H9 (cell line): Measurements from ENCODE around the gene CNTF. TPM values are rescaled to one million over a fixed set of nuclear protein-coding genes. Genes with fewer than 3 reads are reported as not detected.

Experiments used
- DNase-seq: peaks from one replicate; pipeline ENCODE4 v3.0.0-alpha.2; 2017
- H2AFZ ChIP-seq: one replicate; pipeline ENCODE4 v1.6.1; 2013; ENCODE audit warnings: mild to moderate bottlenecking, low read length, control low read depth, moderate library complexity
- H2AK5ac ChIP-seq: 2 replicates; pipeline ENCODE4 v1.6.1; 2013; ENCODE audit warnings: low read length, control low read depth, mixed read lengths; ENCODE audit not compliant: insufficient read length
- H2BK120ac ChIP-seq: one replicate; pipeline ENCODE4 v1.6.1; 2013; ENCODE audit warnings: low read depth, mild to moderate bottlenecking, low read length, control low read depth, inconsistent platforms; ENCODE audit not compliant: poor library complexity, severe bottlenecking
- H2BK12ac ChIP-seq: 2 replicates; pipeline ENCODE4 v1.6.1; 2013; ENCODE audit warnings: low read length, control low read depth, mixed read lengths, low read depth; ENCODE audit not compliant: insufficient read length
- H2BK15ac ChIP-seq: 2 replicates; pipeline ENCODE4 v1.6.1; 2013; ENCODE audit warnings: low read depth, low read length, control low read depth
- H2BK20ac ChIP-seq: one replicate; pipeline ENCODE4 v1.6.1; 2013; ENCODE audit warnings: low read depth, mild to moderate bottlenecking, low read length, control low read depth, inconsistent platforms; ENCODE audit not compliant: poor library complexity, severe bottlenecking
- H2BK5ac ChIP-seq: 2 replicates; pipeline ENCODE4 v1.6.1; 2013; ENCODE audit warnings: low read length, control low read depth, mixed read lengths; ENCODE audit not compliant: insufficient read length
- H3K14ac ChIP-seq: 2 replicates; pipeline ENCODE4 v1.6.1; 2013; ENCODE audit warnings: low read length, control low read depth; ENCODE audit not compliant: insufficient read depth
- H3K18ac ChIP-seq: 2 replicates; pipeline ENCODE4 v1.6.1; 2013; ENCODE audit warnings: low read depth, mild to moderate bottlenecking, mixed read lengths, low read length, control low read depth; ENCODE audit not compliant: insufficient read length
- H3K23ac ChIP-seq: 2 replicates; pipeline ENCODE4 v1.6.1; 2013; ENCODE audit warnings: low read length, control low read depth, mixed read lengths, low read depth; ENCODE audit not compliant: insufficient read length
- H3K23me2 ChIP-seq: 2 replicates; pipeline ENCODE4 v1.6.1; 2013; ENCODE audit warnings: low read depth, mild to moderate bottlenecking, mixed read lengths, low read length, control low read depth; ENCODE audit not compliant: insufficient read length, poor library complexity, severe bottlenecking
- H3K27ac ChIP-seq: 2 replicates; pipeline ENCODE4 v1.5.1; 2013; ENCODE audit warnings: low read length, control low read depth, mixed read lengths, low read depth; ENCODE audit not compliant: insufficient read length
- H3K27me3 ChIP-seq: 2 replicates; pipeline ENCODE4 v1.6.1; 2013; ENCODE audit warnings: low read length, control low read depth, inconsistent platforms; ENCODE audit not compliant: insufficient read depth
- H3K4ac ChIP-seq: 2 replicates; pipeline ENCODE4 v1.6.1; 2013; ENCODE audit warnings: low read depth, mild to moderate bottlenecking, control low read depth, inconsistent platforms, low read length, moderate library complexity
- H3K4me1 ChIP-seq: 2 replicates; pipeline ENCODE4 v1.6.1; 2013; ENCODE audit warnings: low read length, control low read depth, inconsistent platforms; ENCODE audit not compliant: insufficient read depth
- H3K4me2 ChIP-seq: 2 replicates; pipeline ENCODE4 v1.6.1; 2013; ENCODE audit warnings: low read length, control low read depth, mixed read lengths; ENCODE audit not compliant: insufficient read length, insufficient read depth
- H3K56ac ChIP-seq: 2 replicates; pipeline ENCODE4 v1.6.1; 2013; ENCODE audit warnings: low read depth, mild to moderate bottlenecking, mixed read lengths, low read length, control low read depth; ENCODE audit not compliant: insufficient read length
- H3K79me1 ChIP-seq: 2 replicates; pipeline ENCODE4 v1.6.1; 2013; ENCODE audit warnings: low read depth, mild to moderate bottlenecking, moderate library complexity, low read length, control low read depth, inconsistent platforms; ENCODE audit not compliant: insufficient read depth, poor library complexity, severe bottlenecking
- H3K79me2 ChIP-seq: 2 replicates; pipeline ENCODE4 v1.6.1; 2013; ENCODE audit warnings: low read length, control low read depth, inconsistent platforms; ENCODE audit not compliant: insufficient read depth
- H3K9ac ChIP-seq: 2 replicates; pipeline ENCODE4 v1.6.1; 2013; ENCODE audit warnings: low read length, control low read depth, mixed read lengths; ENCODE audit not compliant: insufficient read length; ENCODE audit errors: extremely low read depth
- H3K9me3 ChIP-seq: one replicate; pipeline ENCODE4 v1.6.1; 2013; ENCODE audit warnings: low read depth, low read length, inconsistent platforms; ENCODE audit not compliant: control insufficient read depth
- H3T11ph ChIP-seq: one replicate; pipeline ENCODE4 v1.6.1; 2013; ENCODE audit warnings: mild to moderate bottlenecking, low read length, control low read depth, inconsistent platforms
- H4K20me1 ChIP-seq: one replicate; pipeline ENCODE4 v1.6.1; 2013; ENCODE audit not compliant: control insufficient read depth, insufficient read length, insufficient read depth
- H4K5ac ChIP-seq: 2 replicates; pipeline ENCODE4 v1.6.1; 2013; ENCODE audit warnings: low read depth, mild to moderate bottlenecking, mixed read lengths, low read length, control low read depth; ENCODE audit not compliant: insufficient read length
- H4K8ac ChIP-seq: replicated peaks from 2 replicates; pipeline ENCODE4 v1.6.1; 2013; ENCODE audit warnings: low read length, control low read depth, mixed read lengths, low read depth; ENCODE audit not compliant: insufficient read length
- H4K91ac ChIP-seq: 2 replicates; pipeline ENCODE4 v1.6.1; 2013; ENCODE audit warnings: low read depth, mild to moderate bottlenecking, moderate library complexity, mixed read lengths, low read length, control low read depth; ENCODE audit not compliant: insufficient read length
- H3K27ac Mint-ChIP-seq, 3 experiments: 2 replicates in 2 of 3; 3 replicates in 1 of 3; pipeline ENCODE4 v1.8.0; 2020 to 2021; ENCODE audit warnings: mixed read lengths in 3 of 3, mild to moderate bottlenecking in 1 of 3, moderate library complexity in 1 of 3
- H3K27me3 Mint-ChIP-seq: 2 replicates; pipeline ENCODE4 v1.8.0; 2021; ENCODE audit warnings: low read depth, mild to moderate bottlenecking, moderate library complexity, mixed read lengths
- H3K36me3 Mint-ChIP-seq, 3 experiments: 2 replicates in 2 of 3; 3 replicates in 1 of 3; pipeline ENCODE4 v1.8.0; 2020 to 2021; ENCODE audit warnings: low read depth in 3 of 3, mixed read lengths in 3 of 3; ENCODE audit not compliant: insufficient read depth in 1 of 3
- H3K4me1 Mint-ChIP-seq, 2 experiments: 2 replicates each; pipeline ENCODE4 v1.8.0; 2020; ENCODE audit warnings: mixed read lengths in 2 of 2
- H3K4me3 Mint-ChIP-seq, 2 experiments: 2 replicates in 1 of 2; 3 replicates in 1 of 2; pipeline ENCODE4 v1.8.0; 2020 to 2021; ENCODE audit warnings: mild to moderate bottlenecking in 2 of 2, mixed read lengths in 2 of 2, moderate library complexity in 1 of 2
- H3K9me3 Mint-ChIP-seq, 2 experiments: 2 replicates in 1 of 2; 3 replicates in 1 of 2; pipeline ENCODE4 v1.8.0; 2020; ENCODE audit warnings: mild to moderate bottlenecking in 2 of 2, mixed read lengths in 2 of 2, moderate library complexity in 1 of 2
- CTCF ChIP-seq: fragments of 200-600 bp; sonication (generic); conservative IDR thresholded peaks from 3 replicates; pipeline ENCODE4 v1.8.0; 2021; ENCODE audit warnings: antibody characterized with exemption, mild to moderate bottlenecking
- total RNA-seq: library from RNA; stranded (reverse); gene quantifications from 2 replicates; pipeline ENCODE4 v1.2.1, GENCODE V29; 2021

Gene CNTF
- total RNA-seq, 1 experiment from 2014 or later = 3.5 TPM

GRCh38 chr11:58574881-58575280 lies 47.6 kb upstream of the CNTF start:
- Histone ChIP-seq H2AFZ (no peak overlapping the region), H3K4ac (no peak overlapping the region), H3K23ac (no peak overlapping the region), H4K8ac (no peak overlapping the region), H3K4me1 (no peaks in the 10 kb centered on the region), H4K5ac (no peak overlapping the region), H3K27ac (no peak overlapping the region), H3K79me2 (no peaks in the 10 kb centered on the region; the same call in 1 of the 2 replicates), H3K4me2 (no peak overlapping the region), H2BK5ac (no peak overlapping the region), H2BK120ac (no peak overlapping the region), H3K56ac (no peak overlapping the region), H3K79me1 (no peaks in the 10 kb centered on the region), H3K14ac (no peak overlapping the region), H4K20me1 (no peaks in the 10 kb centered on the region), H3T11ph (no peak overlapping the region), H3K18ac (no peak overlapping the region), H2BK20ac (no peak overlapping the region), H2BK12ac (no peak overlapping the region), H3K27me3 (no peaks in the 10 kb centered on the region), H2BK15ac (no peak overlapping the region), H3K23me2 (peaks cover 4% of the 10 kb centered on the region), H3K9me3 (no peaks in the 10 kb centered on the region), H3K9ac (no peak overlapping the region), H4K91ac (no peak overlapping the region), H2AK5ac (no peak overlapping the region)
- H3K4me3 Mint-ChIP-seq = no peak overlapping the region
- no peak overlapping the region for H3K27ac Mint-ChIP-seq
- no peaks in the 10 kb centered on the region; a peak in 2 of 5 replicates for H3K9me3 Mint-ChIP-seq
- H3K27me3 Mint-ChIP-seq = no peaks in the 10 kb centered on the region; the same call in 1 of the 2 replicates
- TF ChIP-seq CTCF = no peak
- no peak for DNase-seq
- peaks cover 9 to 12% of the 10 kb centered on the region in 2 experiments for H3K4me1 Mint-ChIP-seq
- H3K36me3 Mint-ChIP-seq = peaks cover 2 to 9% (median 5%) of the 10 kb centered on the region in 3 experiments; a peak in 6 of 7 replicates
